Thyroid gland (tissue), 4 donors: ENCODE measurements around the gene HNRNPA2B1. TPM values are rescaled to one million over a fixed set of nuclear protein-coding genes. Genes with fewer than 3 reads are reported as not detected.
"Not testable (repeated sequence)": the region's sequence is repeated elsewhere in the genome, so short reads cannot be mapped to it uniquely, and the experiment has no call there.

Source experiments
- DNase-seq, 2 donors: peaks; one replicate each; pipeline ENCODE4 v3.0.0-alpha.2; 2019
- H3K27ac ChIP-seq, 3 donors: fragments of 200-600 bp; sonication (generic); 1 replicate in 2 of 3; 2 replicates in 1 of 3; pipeline ENCODE4 v1.5.1; 2016 to 2019; ENCODE audit warnings: mild to moderate bottlenecking in 1 of 3, moderate library complexity in 1 of 3
- H3K27me3 ChIP-seq: fragments of 200-600 bp; sonication (generic); one replicate; pipeline ENCODE4 v1.5.1; 2019
- H3K36me3 ChIP-seq, 2 donors: fragments of 200-600 bp; sonication (generic); one replicate each; pipeline ENCODE4 v1.5.1; 2016 to 2019
- H3K4me1 ChIP-seq, 2 donors: fragments of 200-600 bp; sonication (generic); one replicate each; pipeline ENCODE4 v1.5.1; 2017 to 2019
- H3K4me3 ChIP-seq, 3 donors: fragments of 200-600 bp; sonication (generic); replicated peaks in 1 of 3; 1 replicate in 2 of 3; 2 replicates in 1 of 3; pipeline ENCODE4 v1.5.1; 2016; ENCODE audit warnings: mild to moderate bottlenecking in 1 of 3
- H3K9me3 ChIP-seq: fragments of 200-600 bp; sonication (generic); one replicate; pipeline ENCODE4 v1.5.1; 2017
- CTCF ChIP-seq, 6 experiments: fragments of 200-600 bp in 3 of 6; fragments of 450-650 bp in 3 of 6; sonication (generic) in 3 of 6; IDR thresholded peaks; one replicate each; pipeline ENCODE4 v1.5.1; 2016 to 2019; ENCODE audit warnings: antibody characterized with exemption in 6 of 6, mild to moderate bottlenecking in 2 of 6, inconsistent platforms in 1 of 6, moderate library complexity in 1 of 6
- POLR2A ChIP-seq, 2 donors: fragments of 450-650 bp; IDR thresholded peaks; one replicate each; pipeline ENCODE4 v1.6.1; 2017; ENCODE audit warnings: antibody characterized with exemption in 2 of 2, mild to moderate bottlenecking in 2 of 2, moderate library complexity in 1 of 2
- WGBS, 2 donors: methylation state at CpG; one replicate each; pipeline ENCODE4 v1.1.5; 2017; 5-methylcytosine and 5-hydroxymethylcytosine counted together
- intact Hi-C: fragments of 100-400 bp; cut with DNase I; formaldehyde crosslinking; loops from one replicate; pipeline ENCODE4 v1.15.1; 2023
- total RNA-seq, 4 donors: library from RNA; depleted of rRNA; stranded (reverse); fragments of >200 nt; gene quantifications; one replicate each; pipeline ENCODE4 v1.2.3, GENCODE V29; 2016

Gene HNRNPA2B1
- total RNA-seq, 4 donors from 2014 or later = 192 to 303 (median 239) TPM

- H3K4me1 ChIP-seq = peaks cover 4 to 14% of the 10 kb centered on the region in 2 donors
- no peak overlapping the region for H3K4me3 ChIP-seq
- no peak for DNase-seq
- no peak overlapping the region for H3K27ac ChIP-seq
- H3K9me3 ChIP-seq = no peaks in the 10 kb centered on the region
- WGBS, 2 donors = 83 to 88% methylated on average over 11 of the region's 11 CpGs
- TF ChIP-seq POLR2A (IDR thresholded peaks at IDR 0.05) (no peak), CTCF (IDR thresholded peaks at IDR 0.05) (no peak)
- H3K36me3 ChIP-seq = peaks cover 39 to 46% of the 10 kb centered on the region in 2 donors
- no peaks in the 10 kb centered on the region for H3K27me3 ChIP-seq
- intact Hi-C loops = no loop called here
Measured at GRCh38 chr7:26187380-26188205, 13.0 kb downstream of the HNRNPA2B1 start.

- no peak for TF ChIP-seq POLR2A (IDR thresholded peaks at IDR 0.05)
- TF ChIP-seq CTCF (IDR thresholded peaks at IDR 0.05) = no peak
- peaks cover 29 to 36% of the 10 kb centered on the region in 2 donors for H3K36me3 ChIP-seq
- no peaks in the 10 kb centered on the region for H3K27me3 ChIP-seq
- 90 to 92% methylated on average over 5 of the region's 5 CpGs for WGBS, 2 donors
- intact Hi-C loops = no loop called here
- H3K9me3 ChIP-seq = no peaks in the 10 kb centered on the region
- peaks cover 4 to 17% of the 10 kb centered on the region in 2 donors for H3K4me1 ChIP-seq
- no peak for DNase-seq
- no peak overlapping the region for H3K27ac ChIP-seq
- no peak overlapping the region for H3K4me3 ChIP-seq
Measured at GRCh38 chr7:26186364-26187311, 13.9 kb downstream of the HNRNPA2B1 start.

GRCh38 chr7:26185844-26186180 is 14.7 kb downstream of the HNRNPA2B1 start:
- Histone ChIP-seq H3K4me3 (no peak overlapping the region), H3K36me3 (peaks cover 21 to 28% of the 10 kb centered on the region in 2 donors)

DNA sequence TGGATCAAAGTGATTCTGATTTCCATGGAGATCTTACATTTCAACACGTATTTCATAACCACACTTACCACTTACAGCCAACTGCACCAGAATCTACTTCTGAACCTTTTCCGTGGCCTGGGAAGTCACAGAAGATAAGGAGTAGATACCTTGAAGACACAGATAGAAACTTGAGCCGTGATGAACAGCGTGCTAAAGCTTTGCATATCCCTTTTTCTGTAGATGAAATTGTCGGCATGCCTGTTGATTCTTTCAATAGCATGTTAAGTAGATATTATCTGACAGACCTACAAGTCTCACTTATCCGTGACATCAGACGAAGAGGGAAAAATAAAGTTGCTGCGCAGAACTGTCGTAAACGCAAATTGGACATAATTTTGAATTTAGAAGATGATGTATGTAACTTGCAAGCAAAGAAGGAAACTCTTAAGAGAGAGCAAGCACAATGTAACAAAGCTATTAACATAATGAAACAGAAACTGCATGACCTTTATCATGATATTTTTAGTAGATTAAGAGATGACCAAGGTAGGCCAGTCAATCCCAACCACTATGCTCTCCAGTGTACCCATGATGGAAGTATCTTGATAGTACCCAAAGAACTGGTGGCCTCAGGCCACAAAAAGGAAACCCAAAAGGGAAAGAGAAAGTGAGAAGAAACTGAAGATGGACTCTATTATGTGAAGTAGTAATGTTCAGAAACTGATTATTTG is 15.3 kb downstream of the HNRNPA2B1 start:
- no peaks in the 10 kb centered on the region for H3K27me3 ChIP-seq
- peaks cover 16 to 23% of the 10 kb centered on the region in 2 donors for H3K36me3 ChIP-seq
- no peak for DNase-seq
- peaks cover 4 to 17% of the 10 kb centered on the region in 2 donors for H3K4me1 ChIP-seq
- H3K9me3 ChIP-seq = no peaks in the 10 kb centered on the region
- intact Hi-C loops = no loop called here
- WGBS, 2 donors = 92 to 98% methylated on average over 10 of the region's 10 CpGs
- no peak overlapping the region for H3K27ac ChIP-seq
- no peak overlapping the region for H3K4me3 ChIP-seq
- TF ChIP-seq POLR2A (IDR thresholded peaks at IDR 0.05) (no peak), CTCF (IDR thresholded peaks at IDR 0.05) (no peak)

More at GRCh38 chr7:26185844-26186180, 14.7 kb downstream of the HNRNPA2B1 start:
- no peak for TF ChIP-seq POLR2A (IDR thresholded peaks at IDR 0.05)
- TF ChIP-seq CTCF (IDR thresholded peaks at IDR 0.05) = no peak
- Histone ChIP-seq H3K4me1 (peaks cover 4 to 17% of the 10 kb centered on the region in 2 donors), H3K27me3 (no peaks in the 10 kb centered on the region), H3K9me3 (no peaks in the 10 kb centered on the region), H3K27ac (no peak overlapping the region)
- intact Hi-C loops = no loop called here
- no peak for DNase-seq
- 83 to 86% methylated on average over 1 of the region's 1 CpG for WGBS, 2 donors

DNA sequence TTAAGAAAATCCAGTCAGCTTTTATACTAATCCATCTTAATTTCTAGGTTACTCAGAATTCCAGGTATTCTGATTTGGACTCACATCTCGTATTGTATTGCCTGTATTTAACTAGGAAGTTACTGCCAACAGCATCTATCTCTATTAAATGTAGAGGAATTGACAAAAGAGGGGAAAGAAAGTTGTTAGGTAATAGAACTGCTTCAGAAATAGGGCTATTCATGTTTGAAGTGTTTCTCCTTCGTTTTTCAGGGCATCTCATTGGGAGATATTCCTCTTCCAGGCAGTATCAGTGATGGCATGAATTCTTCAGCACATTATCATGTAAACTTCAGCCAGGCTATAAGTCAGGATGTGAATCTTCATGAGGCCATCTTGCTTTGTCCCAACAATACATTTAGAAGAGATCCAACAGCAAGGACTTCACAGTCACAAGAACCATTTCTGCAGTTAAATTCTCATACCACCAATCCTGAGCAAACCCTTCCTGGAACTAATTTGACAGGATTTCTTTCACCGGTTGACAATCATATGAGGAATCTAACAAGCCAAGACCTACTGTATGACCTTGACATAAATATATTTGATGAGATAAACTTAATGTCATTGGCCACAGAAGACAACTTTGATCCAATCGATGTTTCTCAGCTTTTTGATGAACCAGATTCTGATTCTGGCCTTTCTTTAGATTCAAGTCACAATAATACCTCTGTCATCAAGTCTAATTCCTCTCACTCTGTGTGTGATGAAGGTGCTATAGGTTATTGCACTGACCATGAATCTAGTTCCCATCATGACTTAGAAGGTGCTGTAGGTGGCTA is 16.1 kb downstream of the HNRNPA2B1 start:
- H3K27ac ChIP-seq, H3K9me3 ChIP-seq, H3K27me3 ChIP-seq, DNase-seq, H3K4me3 ChIP-seq, intact Hi-C loops: not testable (repeated sequence)
- 79 to 89% methylated on average over 4 of the region's 4 CpGs for WGBS, 2 donors
- peaks cover 4 to 17% of the 10 kb centered on the region in 2 donors for H3K4me1 ChIP-seq
- peaks cover 12 to 15% of the 10 kb centered on the region in 2 donors for H3K36me3 ChIP-seq
